ENCODE data around the gene STMN3.
"Not testable (repeated sequence)": the region's sequence is repeated elsewhere in the genome, so short reads cannot be mapped to it uniquely, and the experiment has no call there.

The STMN3 gene

GRCh38 chr20:63612276-63612931 is 40.8 kb downstream of the STMN3 start:
- no peak for DNase-seq

DNA sequence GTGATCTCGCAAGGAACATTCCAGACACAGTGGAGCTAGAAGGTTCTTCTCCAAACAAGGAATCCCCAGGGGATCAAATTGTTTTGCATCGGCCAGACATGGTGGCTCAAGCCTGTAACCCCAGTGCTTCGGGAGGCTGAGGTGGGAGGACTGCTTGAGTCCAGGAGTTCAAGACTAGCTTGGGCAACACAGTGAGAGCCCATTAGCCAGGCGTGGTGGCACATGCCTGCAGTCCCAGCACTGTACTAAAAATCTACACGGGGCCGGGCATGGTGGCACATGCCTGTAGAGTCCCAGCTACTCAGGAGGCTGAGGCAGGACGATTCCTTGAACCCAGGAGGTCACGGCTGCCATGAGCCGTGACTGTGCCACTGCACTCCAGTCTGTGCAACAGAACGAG is 41.6 kb downstream of the STMN3 start:
- peak; percentile 31 for DNase-seq

DNA sequence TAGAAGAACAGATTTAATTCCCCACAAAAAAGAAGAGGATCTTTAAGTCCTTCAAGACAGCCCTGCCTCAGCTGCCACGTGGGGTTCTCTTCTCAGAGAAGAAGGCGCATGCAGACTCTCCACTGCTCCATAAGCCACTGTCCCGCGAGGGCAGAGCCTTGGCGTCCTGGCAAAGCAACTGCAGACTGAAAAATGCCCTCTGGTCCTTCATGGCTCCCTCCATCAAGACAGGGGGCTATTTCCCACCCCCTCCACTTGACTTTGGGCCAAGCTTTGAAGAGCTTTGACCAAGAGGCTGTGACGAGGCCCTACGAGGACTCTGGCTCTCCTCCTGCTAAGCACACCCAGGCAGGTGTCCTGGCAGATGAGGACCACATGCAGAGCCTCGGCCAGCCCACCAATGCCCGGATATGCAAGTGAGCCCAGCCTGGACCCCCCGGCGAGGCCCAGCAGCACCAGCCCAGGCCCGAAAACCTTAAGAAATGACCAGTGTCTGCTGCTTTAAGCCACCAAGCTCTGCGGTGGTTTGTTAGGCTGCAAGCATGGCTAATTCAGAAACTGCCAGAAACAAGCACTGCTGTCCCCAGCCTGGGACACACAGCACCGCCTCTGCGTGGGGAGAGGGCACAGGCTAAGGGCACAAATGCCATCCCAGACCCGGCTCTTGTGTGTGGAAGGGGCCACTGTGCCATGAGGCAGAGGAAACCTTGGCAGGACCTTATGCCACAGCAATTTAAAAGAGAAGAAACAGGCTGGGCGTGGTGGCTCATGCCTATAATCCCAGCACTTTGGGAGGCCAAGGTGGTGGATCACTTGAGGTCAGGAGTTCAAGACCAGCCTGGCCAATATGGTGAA is 42.4 kb downstream of the STMN3 start:
- no peak for DNase-seq

DNA sequence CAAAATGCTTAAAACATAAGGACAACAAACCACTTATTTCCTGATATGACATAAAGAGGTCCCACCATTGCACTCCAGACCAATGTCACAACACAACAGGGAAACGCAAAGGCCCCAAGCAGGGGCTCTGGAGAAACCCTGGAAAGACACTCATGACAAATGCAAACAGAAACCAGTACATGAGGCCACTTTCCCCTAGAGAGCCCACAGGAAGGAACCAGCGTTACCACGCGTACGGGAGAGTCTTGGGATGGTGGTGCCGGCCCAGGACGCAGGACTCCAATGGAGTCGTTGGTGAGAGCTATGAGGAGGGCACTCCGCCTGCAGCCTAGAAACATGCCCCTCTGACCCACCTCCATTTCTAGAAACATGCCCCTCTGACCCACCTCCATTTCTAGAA is 46.5 kb downstream of the STMN3 start:
- DNase-seq = no peak

DNA sequence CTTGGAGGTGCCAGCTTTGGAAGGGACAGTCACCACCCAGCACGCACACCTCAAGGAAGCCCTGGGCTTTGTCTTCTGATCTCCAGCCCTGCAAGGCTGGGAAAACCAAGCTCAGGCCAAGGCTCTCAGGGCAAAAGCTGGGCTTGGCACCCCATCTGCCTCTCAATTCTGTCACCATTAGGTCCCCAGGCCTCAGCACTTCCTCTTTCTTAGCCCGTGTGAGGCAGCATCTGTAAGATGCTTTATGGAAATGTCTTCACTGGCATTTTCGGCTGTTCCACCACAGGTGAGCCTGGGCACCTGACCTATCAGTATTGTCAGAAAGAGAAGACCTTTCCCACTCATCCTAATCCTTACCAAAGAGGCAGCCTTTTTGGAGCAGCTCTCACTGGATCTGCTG is 50.9 kb downstream of the STMN3 start:
- no peak for DNase-seq

GRCh38 chr20:63601679-63602078 is 51.5 kb downstream of the STMN3 start:
- DNase-seq = not testable (repeated sequence)

DNA sequence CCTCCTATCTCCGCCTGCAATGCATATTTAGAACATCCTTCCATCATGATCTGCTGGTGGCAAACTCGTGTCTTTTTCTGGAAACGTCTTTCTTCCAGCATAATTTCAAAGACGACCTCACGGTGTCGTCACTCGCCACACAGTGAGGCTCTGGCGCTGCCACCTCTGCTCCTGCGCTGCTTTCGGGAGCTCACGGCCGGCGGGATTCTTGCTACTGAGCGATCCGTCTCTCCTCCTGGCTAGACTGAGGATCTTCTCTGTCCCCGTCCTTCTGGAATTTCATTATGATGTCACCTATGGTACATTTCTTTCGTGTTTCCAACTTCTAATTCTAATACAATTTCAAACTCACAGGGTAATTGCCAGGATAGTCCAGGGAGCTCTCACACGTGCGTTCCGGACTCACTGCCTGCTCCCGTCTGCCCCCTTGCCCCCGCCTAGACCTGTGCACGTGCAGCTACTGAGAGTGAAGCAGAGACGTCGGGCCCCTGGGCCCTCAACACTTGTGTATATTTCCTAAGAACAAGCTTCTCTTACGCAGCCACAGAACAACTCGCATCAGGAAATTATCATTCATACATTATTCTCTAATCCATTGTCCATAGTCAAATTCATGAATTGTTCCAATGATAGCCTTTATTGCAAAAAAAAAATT is 53.7 kb downstream of the STMN3 start:
- DNase-seq = no peak

GRCh38 chr20:63598479-63599395 is 54.5 kb downstream of the STMN3 start:
- DNase-seq = no peak

- DNase-seq = no peak
These were observed 55.4 kb downstream of the STMN3 start for GRCh38 chr20:63597651-63598478.

DNA sequence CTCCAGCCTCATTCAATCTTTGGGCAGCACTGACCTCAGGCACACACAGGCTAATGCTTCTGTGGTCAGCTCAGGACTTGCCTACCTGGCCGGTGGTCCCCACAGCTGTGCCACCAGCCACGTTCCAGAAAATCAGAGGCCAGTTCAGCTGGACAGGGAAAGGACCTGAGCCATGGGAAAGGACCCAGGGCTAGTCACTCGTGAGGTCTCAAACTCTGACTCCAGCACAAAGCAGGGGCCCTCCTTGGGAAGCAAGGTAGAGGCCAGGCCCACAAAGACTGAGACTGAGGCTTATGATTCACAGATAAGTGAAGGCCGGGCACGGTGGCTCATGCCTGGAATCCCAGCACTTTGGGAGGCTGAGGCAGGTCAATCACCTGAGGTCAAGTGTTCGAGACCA is 56.8 kb downstream of the STMN3 start:
- DNase-seq = no peak

DNA sequence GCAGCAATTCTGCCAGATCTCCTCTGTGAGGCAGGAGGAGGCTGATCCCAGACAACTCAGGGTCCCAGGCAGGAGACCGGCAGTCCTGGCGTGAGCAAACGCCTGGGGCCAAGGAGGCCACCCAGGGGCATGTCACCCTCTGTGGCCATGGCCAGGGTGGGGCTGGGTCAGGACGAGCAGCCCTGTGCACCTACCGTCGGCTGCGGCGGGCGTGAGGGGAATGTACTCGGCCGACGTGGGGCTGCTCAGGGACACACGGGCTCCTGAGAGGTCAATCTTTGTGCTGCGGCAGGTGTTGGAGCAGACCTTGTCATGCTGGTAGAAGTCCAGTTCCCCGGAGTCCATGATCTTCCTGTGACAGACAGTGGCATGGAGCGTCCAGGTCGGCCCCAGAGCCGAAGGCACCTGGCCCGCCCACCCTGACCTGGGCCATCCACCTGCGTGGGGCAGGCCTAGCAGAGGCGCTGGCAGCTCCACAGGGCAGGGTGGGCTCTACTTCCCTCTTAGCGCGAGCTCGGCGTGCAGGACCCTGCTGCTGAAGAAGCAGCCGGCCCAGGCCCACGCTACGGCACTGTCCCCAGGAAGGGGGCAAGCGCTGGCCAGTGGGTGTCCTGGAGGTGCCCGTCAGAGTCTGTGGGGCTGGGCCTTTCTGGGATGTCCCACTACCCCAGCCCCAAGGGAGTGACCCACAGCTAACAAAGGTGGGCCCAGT is 57.7 kb downstream of the STMN3 start:
- no peak for DNase-seq

GRCh38 chr20:63594043-63594561 is 59.1 kb downstream of the STMN3 start:
- peak; percentile 52 for DNase-seq

DNA sequence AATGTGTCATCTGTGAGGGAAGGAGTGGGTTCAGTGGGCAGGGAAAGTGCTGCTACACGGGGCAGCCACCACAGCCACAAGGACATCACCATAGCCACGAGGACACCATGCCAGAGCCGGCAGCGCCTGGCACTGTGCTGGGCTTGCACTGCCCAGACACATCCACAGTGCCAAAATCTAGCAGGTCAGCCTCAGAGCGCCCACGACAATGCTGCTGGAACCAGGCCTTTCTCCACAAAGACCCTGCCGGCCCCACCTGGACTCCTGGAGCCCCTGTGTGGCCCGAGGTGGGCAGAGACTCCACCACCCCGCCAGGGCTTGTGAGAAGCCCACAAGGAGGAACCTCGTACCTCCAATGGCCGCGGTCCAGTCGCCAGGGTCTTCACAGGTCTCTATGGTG is 60.6 kb downstream of the STMN3 start:
- DNase-seq = no peak

- no peak for DNase-seq
These were observed 61.4 kb downstream of the STMN3 start for GRCh38 chr20:63591786-63592355.

DNA sequence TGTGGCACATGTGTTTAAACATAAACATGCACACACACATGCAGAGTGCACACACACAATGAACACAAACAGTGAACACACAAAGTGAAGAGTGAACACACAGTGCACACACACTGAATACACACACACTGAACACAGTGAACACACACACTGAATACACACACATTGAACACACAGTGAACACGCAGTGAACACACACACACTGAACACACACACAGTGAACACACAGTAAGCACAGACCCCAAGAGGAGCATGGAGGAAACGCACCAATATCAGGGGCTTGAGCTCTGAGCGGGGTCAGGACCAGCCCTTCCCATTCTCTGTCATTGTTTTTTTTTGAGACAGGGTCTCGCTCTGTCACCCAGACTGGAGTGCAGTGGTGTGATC is 62.1 kb downstream of the STMN3 start:
- DNase-seq = no peak

GRCh38 chr20:63590218-63591146 is 62.7 kb downstream of the STMN3 start:
- DNase-seq = no peak

Measured in fibroblast of skin of scalp (primary cell).